ENCODE results near the gene RBM4.
"Not testable (repeated sequence)": the region's sequence is repeated elsewhere in the genome, so short reads cannot be mapped to it uniquely, and the experiment has no call there.

RBM4 gene, protein sequence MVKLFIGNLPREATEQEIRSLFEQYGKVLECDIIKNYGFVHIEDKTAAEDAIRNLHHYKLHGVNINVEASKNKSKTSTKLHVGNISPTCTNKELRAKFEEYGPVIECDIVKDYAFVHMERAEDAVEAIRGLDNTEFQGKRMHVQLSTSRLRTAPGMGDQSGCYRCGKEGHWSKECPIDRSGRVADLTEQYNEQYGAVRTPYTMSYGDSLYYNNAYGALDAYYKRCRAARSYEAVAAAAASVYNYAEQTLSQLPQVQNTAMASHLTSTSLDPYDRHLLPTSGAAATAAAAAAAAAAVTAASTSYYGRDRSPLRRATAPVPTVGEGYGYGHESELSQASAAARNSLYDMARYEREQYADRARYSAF

GRCh38 chr11:66638177-66639065 lies at the start of gene RBM4:
Gene RBM4 (plus strand): TSS chr11:66638703. CDS start chr11:66639712, 1,009 bp downstream.
- DNase-seq (ENCODE audit: low read depth) = peak; percentile 89

GRCh38 chr11:66589315-66589714 lies 49.2 kb upstream of the RBM4 start:
- not testable (repeated sequence) for DNase-seq (ENCODE audit: low read depth)

DNA sequence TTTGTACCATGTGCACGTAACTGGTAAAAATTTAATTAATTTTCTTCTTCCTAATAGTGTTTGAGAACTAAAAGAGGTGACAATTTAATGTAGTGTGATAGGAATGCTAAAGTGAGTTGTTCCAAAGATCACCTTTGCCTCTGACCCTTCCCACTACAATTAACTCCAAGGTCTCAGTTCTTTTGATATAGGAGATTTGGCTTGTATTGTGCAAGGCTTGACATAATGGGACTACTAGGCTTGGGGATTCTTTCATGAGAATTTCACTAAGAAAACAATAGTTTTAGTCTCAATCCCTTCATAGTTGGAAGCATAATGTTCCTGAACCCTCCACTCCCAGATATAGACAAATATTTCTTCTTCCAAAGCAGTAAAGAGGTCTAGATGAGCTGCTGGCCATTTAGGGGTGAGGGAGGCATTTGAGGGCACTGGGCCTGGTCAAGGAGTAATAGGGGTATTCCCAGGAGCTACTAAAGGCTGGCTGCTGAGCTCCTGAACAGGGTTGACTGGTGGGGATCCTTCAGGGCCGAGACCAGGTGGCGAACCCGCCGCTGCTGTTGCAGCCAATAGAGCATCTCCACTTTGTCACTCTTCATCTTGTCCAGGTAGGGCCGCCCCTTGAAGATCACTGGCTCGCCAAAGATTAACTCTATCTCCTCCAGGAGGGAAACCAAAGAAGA lies 48.4 kb upstream of the RBM4 start:
- DNase-seq (ENCODE audit: low read depth) = no peak

DNA sequence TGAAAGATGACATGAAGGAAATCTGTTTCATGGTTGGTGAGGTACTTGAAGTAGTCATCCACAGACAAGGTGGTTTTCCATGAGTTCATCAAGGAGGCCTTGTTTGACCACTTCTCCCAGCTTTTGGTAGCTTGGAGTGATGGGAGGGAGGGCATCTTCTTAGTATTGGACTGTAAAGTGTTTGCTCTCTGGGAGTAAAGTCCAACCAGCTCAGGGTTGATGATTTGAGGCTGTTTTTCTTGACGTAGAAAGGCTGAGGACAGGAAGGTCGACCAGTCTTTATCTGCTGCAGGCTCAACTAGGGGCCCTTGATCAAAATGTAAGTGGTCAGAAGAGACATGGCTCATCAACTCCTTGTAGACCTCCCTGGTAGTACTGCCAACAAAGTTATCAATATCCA lies 47.3 kb upstream of the RBM4 start:
- no peak for DNase-seq (ENCODE audit: low read depth)

GRCh38 chr11:66592457-66593302 lies 45.8 kb upstream of the RBM4 start, which contains the start of the genes CCDC87 and CCS:
Gene CCDC87 (minus strand): TSS chr11:66593063. CDS start chr11:66593015, 48 bp downstream.
Gene CCS (plus strand): TSS chr11:66593185. CDS start chr11:66593262, 77 bp downstream.
- peak; percentile 98 for DNase-seq (ENCODE audit: low read depth)

GRCh38 chr11:66593303-66593635 lies 45.2 kb upstream of the RBM4 start:
- no peak for DNase-seq (ENCODE audit: low read depth)

- DNase-seq (ENCODE audit: low read depth) = no peak
Observed at GRCh38 chr11:66593650-66594049, 44.9 kb upstream of the RBM4 start.

GRCh38 chr11:66595245-66595904 lies 43.1 kb upstream of the RBM4 start:
- DNase-seq (ENCODE audit: low read depth) = no peak

DNA sequence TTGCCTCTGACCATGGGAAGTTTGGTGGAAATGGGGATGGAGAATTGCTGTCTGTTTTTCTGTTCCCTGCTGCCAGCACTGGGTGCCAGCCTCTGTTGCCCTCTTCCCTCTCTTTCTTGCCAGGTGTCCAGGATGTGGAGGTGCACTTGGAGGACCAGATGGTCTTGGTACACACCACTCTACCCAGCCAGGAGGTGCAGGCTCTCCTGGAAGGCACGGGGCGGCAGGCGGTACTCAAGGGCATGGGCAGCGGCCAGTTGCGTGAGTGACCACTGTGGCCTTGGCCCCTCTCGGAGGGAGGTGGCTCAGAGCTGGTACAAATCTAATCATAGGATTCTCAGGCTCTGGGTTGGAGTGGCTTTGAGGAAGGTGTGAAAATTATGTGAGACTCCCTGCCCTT lies 39.5 kb upstream of the RBM4 start:
- no peak for DNase-seq (ENCODE audit: low read depth)

- no peak for DNase-seq (ENCODE audit: low read depth)
Observed at GRCh38 chr11:66600219-66600618, 38.3 kb upstream of the RBM4 start.

- DNase-seq (ENCODE audit: low read depth) = no peak
Observed at GRCh38 chr11:66600631-66601233, 37.8 kb upstream of the RBM4 start.

DNA sequence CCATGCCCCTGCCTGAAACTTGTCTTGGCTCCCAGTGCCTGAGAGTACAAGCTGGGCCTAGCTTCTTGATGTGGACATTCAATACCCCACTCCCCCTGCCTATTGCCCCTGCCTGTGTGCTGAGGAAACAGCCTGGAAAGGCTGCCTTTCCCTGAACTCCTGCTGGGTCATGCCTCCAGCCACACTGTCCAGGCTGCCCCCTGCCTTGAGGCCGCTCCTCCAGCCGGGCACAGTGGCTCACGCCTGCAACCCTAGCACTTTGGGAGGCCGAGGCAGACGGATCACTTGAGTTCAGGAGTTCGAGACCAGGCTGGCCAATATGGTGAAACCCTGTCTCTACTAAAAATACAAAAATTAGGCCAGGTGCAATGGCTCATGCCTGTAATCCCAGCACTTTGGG lies 35.4 kb upstream of the RBM4 start:
- DNase-seq (ENCODE audit: low read depth) = no peak

GRCh38 chr11:66604155-66604554 lies 34.3 kb upstream of the RBM4 start:
- DNase-seq (ENCODE audit: low read depth) = no peak

DNA sequence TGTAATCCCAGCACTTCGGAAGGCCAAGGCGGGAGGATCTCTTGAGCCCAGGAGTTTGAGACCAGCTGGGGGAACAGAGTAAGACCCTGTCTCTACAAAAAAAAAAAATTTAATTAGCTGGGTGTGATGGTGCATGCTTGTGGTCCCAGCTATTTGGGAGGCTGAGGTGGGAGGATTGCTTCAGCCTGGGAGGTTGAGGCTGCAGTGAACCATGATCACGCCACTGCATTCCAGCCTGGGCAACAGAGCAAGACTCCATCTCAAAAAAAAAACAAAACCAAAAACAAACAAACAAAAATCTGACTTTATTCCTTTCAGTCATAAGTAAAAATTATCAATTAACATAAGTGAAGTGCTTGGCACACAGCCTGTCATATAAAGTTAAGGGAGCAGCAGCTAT lies 31.9 kb upstream of the RBM4 start:
- not testable (repeated sequence) for DNase-seq (ENCODE audit: low read depth)

DNA sequence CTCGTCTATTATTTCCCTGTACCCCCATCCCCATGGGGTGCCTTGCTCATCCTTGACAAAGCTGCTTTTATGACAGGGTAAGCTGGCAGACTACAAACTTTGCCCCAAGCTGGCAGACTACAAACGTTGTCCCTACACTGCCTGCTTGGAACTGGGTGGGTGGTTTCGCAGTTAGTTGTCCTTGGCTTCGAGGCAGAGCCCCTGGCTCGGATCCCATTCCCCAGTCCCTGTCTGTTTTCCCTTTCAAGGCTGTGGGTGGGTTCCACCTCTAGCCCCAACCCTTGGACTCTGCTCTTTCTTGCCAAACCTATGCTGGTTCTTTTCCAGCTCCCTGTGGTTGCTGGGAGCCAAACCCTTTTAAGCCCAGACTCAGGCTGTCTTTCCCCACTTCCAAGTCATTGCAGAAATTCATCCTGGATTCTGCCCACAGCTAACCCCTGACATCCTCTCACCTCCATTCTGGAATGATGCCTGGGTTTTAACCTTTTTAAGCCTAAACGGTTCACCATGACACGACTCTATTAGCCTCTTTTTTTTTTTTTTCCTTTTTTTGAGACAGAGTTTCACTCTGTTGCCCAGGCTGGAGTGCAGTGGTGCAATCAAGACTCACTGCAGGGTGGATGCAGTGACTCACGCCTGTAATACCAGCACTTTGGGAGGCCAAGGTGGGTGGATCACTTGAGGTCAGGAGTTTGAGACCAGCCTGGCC lies 31.2 kb upstream of the RBM4 start:
- no peak for DNase-seq (ENCODE audit: low read depth)

GRCh38 chr11:66609721-66610617 lies 28.5 kb upstream of the RBM4 start:
- DNase-seq (ENCODE audit: low read depth) = no peak

DNA sequence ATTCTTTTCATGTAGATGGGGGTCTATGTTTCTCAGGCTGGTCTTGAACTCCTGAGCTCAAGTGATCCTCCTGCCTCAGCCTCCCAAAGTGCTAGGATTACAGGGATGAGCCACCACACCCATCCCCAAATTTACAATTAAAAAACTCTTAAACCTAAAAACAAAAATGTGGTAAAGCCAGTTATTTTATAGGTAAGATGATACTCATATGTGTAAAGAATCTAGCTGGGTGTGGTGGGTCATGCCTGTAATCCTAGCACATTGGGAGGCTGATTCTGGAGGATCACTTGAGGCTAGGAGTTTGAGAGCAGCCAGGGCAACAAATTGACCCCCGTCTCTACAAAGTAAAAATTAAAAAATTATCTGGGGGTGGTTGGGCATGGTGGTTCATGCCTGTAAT lies 26.0 kb upstream of the RBM4 start:
- DNase-seq (ENCODE audit: low read depth) = no peak

DNA sequence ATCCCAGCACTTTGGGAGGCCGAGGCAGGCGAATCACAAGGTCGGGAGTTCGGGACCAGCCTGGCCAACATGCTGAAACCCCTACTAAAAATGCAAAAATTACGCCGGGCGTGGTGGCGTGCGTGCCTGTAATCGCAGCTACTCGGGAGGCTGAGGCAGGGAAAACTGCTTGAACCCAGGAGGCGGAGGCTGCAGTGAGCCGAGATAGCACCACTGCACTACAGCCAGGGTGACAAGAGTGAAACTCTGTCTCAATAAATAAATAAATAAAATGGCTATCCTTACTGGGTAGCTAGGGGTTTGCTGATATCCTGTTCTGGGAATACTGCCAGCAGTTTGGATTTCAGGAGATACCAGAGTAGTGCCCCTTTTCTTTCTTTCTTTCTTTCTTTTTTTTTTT lies 24.4 kb upstream of the RBM4 start:
- no peak for DNase-seq (ENCODE audit: low read depth)

Data from activated T-cell treated with anti-CD3 and anti-CD28 coated beads for 48 hours (primary cell).